ENCODE results near the gene POLR1A. TPM values are rescaled to one million over a fixed set of nuclear protein-coding genes. Genes with fewer than 3 reads are reported as not detected.

The POLR1A gene
- total and polyA plus RNA-seq, 10 donors, result 1.8 to 39.0 (median 20.1) TPM

- H3K27me3 ChIP-seq (replicated peaks in 1 of 7), result no peaks in the 10 kb centered on the region
- TF ChIP-seq CTCF (IDR thresholded peaks at IDR 0.05 in 8 of 11, conservative IDR thresholded peaks at IDR 0.05 in 3 of 11), result no peak
- TF ChIP-seq POLR2AphosphoS5 (IDR thresholded peaks at IDR 0.05), result no peak
- no peak for TF ChIP-seq POLR2A (IDR thresholded peaks at IDR 0.05)
- no peaks in the 10 kb centered on the region for H3K9me3 ChIP-seq
- H3K27ac ChIP-seq, result peak overlapping the region in 3 of 8 donors; percentile 5 to 53 (median 37)
- peaks cover 0 to 82% (median 49%) of the 10 kb centered on the region in 6 donors for H3K36me3 ChIP-seq
- intact Hi-C loops (cut with DNase I; ENCODE audit: low total_unique reads), result no loop called here
- H3K4me3 ChIP-seq, result no peak overlapping the region
- 64 to 83% (median 66%) methylated on average over 4 of the region's 4 CpGs for WGBS, 5 donors
- H3K4me1 ChIP-seq, result peaks cover 0 to 28% (median 14%) of the 10 kb centered on the region in 6 donors
- no peak for DNase-seq
Measured at GRCh38 chr2:86053166-86053565, 52.5 kb downstream of the POLR1A start.

GRCh38 chr2:86052676-86053075 lies 53.0 kb downstream of the POLR1A start:
- intact Hi-C loops (cut with DNase I; ENCODE audit: low total_unique reads), result no loop called here
- peaks cover 0 to 31% (median 15%) of the 10 kb centered on the region in 6 donors for H3K4me1 ChIP-seq
- H3K27ac ChIP-seq, result peak overlapping the region in 1 of 8 donors; percentile 53
- H3K36me3 ChIP-seq, result peaks cover 0 to 87% (median 54%) of the 10 kb centered on the region in 6 donors
- no peak overlapping the region for H3K4me3 ChIP-seq
- H3K27me3 ChIP-seq (replicated peaks in 1 of 7), result no peaks in the 10 kb centered on the region
- TF ChIP-seq POLR2AphosphoS5 (IDR thresholded peaks at IDR 0.05) (no peak), CTCF (IDR thresholded peaks at IDR 0.05 in 8 of 11, conservative IDR thresholded peaks at IDR 0.05 in 3 of 11) (no peak), POLR2A (IDR thresholded peaks at IDR 0.05) (no peak)
- no peaks in the 10 kb centered on the region for H3K9me3 ChIP-seq
- WGBS, 5 donors, result 93 to 97% (median 94%) methylated on average over 14 to 16 of the region's 16 CpGs
- no peak for DNase-seq

- no peaks in the 10 kb centered on the region for H3K9me3 ChIP-seq
- no peak overlapping the region for H3K4me3 ChIP-seq
- intact Hi-C loops (cut with DNase I; ENCODE audit: low total_unique reads), result no loop called here
- DNase-seq, result no peak
- H3K36me3 ChIP-seq, result peaks cover 0 to 91% (median 56%) of the 10 kb centered on the region in 6 donors
- TF ChIP-seq CTCF (IDR thresholded peaks at IDR 0.05 in 8 of 11, conservative IDR thresholded peaks at IDR 0.05 in 3 of 11), result no peak
- 88 to 97% (median 93%) methylated on average over 6 of the region's 6 CpGs for WGBS, 5 donors
- peaks cover 0 to 31% (median 15%) of the 10 kb centered on the region in 6 donors for H3K4me1 ChIP-seq
- no peaks in the 10 kb centered on the region for H3K27me3 ChIP-seq (replicated peaks in 1 of 7)
- H3K27ac ChIP-seq, result no peak overlapping the region
Measured at GRCh38 chr2:86052265-86052664, 53.4 kb downstream of the POLR1A start.

- H3K36me3 ChIP-seq, result peaks cover 0 to 99% (median 63%) of the 10 kb centered on the region in 6 donors
- no peak for DNase-seq
- WGBS, 5 donors, result 87 to 98% (median 93%) methylated on average over 5 of the region's 5 CpGs
- no peak for TF ChIP-seq POLR2A (IDR thresholded peaks at IDR 0.05)
- no peak overlapping the region for H3K4me3 ChIP-seq
- intact Hi-C loops (cut with DNase I; ENCODE audit: low total_unique reads), result no loop called here
- no peaks in the 10 kb centered on the region for H3K9me3 ChIP-seq
- H3K4me1 ChIP-seq, result peaks cover 0 to 40% (median 19%) of the 10 kb centered on the region in 6 donors
- no peaks in the 10 kb centered on the region for H3K27me3 ChIP-seq (replicated peaks in 1 of 7)
- no peak overlapping the region for H3K27ac ChIP-seq
Measured at GRCh38 chr2:86050301-86050700, 55.4 kb downstream of the POLR1A start.

- Histone ChIP-seq H3K27me3 (replicated peaks in 1 of 7) (no peaks in the 10 kb centered on the region), H3K4me3 (no peak overlapping the region), H3K4me1 (peaks cover 0 to 43% (median 20%) of the 10 kb centered on the region in 6 donors), H3K27ac (no peak overlapping the region), H3K9me3 (no peaks in the 10 kb centered on the region), H3K36me3 (peaks cover 0 to 99% (median 64%) of the 10 kb centered on the region in 6 donors)
- TF ChIP-seq CTCF (IDR thresholded peaks at IDR 0.05 in 8 of 11, conservative IDR thresholded peaks at IDR 0.05 in 3 of 11) (no peak), POLR2AphosphoS5 (IDR thresholded peaks at IDR 0.05) (no peak), POLR2A (IDR thresholded peaks at IDR 0.05) (no peak)
- intact Hi-C loops (cut with DNase I; ENCODE audit: low total_unique reads), result no loop called here
- DNase-seq, result no peak
- 75 to 96% (median 93%) methylated on average over 1 of the region's 1 CpG for WGBS, 5 donors
Measured at GRCh38 chr2:86049529-86049928, 56.2 kb downstream of the POLR1A start.
